H4 (cell line): ENCODE measurements around the gene POLR2J3. TPM values are rescaled to one million over a fixed set of nuclear protein-coding genes. Genes with fewer than 3 reads are reported as not detected.
"Not testable (repeated sequence)": the region's sequence is repeated elsewhere in the genome, so short reads cannot be mapped to it uniquely, and the experiment has no call there.

Experiments
- DNase-seq: peaks from one replicate; pipeline ENCODE4 v3.0.0-alpha.2; 2015; ENCODE audit warnings: low spot score
- total RNA-seq: library from RNA; depleted of rRNA; stranded (reverse); fragments of >200 nt; shearing (Covaris generic); gene quantifications from 2 replicates; pipeline ENCODE4 v1.2.3, GENCODE V29; 2014; rRNA removed

The POLR2J3 gene
- 4.9 and 11.9 TPM in 2 replicates for total RNA-seq

DNA sequence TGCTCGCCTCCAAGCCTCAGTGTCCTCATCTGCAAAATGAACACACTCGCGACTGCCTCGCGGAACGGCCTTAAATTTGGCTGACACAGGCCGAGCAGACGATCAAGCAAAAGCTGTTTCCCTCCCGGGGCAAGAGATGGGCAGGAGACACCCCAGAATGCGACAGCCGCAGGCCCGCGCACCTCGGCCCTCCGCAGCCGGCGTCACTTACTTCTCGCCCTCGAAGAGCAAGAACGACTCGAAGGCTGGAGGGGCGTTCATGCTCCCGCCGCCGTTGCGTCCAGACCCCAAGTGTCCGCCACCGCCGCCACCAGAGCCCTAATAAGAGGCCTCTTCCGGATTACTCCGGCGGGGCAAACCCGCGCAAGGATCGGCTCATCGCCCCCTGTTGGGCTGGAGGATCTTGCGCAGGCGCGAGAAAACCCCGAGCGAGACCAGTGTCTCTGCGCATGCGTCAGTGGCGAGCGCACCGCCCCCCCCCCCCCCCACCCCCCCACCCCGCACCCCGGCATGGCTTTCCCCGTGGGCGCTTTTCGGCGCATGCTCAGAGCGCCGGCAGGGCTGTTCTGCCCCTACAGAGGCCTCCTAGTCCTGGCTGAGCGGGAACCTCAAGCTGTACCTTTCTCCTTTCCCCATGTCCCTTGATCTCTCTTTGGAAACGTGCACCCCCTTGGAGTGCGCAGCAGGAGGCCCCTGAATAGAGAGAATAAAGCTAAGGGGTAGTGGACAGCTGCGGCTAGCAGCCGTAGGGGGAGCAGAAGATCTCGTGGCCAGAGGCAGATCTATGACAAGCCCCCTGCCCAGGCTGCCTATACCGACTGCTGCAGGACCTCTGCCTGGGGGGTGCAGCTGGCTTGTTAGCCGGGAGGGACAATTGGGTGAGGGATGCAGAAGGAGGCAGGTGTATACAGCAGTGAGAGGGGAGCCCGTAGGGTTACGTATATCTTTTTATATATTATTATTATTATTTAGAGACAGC, at the start of gene POLR2J3:
POLR2J3 (minus strand) TSS at position 323 of the 979 bp plus-strand sequence; CDS start at position 261, 62 bp downstream.
- DNase-seq = peak; percentile 77

DNA sequence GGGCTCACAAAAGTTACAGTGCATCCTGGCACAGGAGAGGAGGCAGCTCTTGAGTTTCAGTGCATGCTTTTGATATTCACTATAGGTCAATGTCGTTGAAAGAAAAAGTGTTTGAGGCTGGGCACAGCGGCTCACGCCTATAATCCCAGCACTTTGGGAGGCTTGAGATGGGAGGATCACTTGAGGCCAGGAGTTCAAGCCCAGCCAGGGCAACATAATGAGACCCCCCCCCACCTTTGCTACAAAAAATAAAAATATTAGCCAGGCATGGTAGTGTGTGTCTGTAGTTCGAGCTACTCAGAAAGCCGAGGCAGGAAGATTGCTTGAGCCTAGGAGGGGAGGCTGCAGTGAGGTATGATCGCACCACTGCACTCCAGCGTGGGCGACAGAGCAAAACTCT, 45.7 kb upstream of the POLR2J3 start:
- not testable (repeated sequence) for DNase-seq

DNA sequence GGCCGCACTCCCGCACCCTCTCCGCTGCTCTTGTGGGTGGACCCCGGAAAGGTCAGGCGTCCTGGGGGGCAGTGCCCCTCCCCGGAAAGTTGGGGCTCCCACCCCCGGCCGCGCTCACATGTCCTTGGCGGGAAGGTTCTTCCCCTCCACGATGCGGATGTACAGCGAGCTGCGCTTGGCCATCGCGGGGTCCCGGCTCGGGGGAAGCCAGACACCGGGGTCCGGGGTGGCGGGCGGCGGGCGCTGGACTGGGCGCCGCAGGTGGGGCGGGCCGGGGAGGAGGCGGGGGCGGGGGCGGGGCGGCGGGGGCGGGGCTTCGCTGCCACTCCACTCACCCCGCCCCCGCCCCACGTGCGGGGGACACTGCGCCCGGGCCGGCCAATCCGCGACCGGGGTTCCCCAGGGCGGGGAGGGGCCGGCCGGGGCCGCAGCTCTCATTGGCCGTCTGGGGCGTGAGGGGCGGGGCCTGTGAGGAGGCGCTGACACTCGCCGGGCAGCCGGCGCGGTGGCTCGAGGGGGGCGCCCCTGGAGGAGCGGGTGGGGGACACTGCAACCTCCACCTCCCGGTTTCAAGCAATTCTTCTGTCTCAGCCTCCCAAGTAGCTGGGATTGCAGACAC, 44.2 kb upstream of the POLR2J3 start, which contains the start of gene RASA4:
RASA4 (minus strand) TSS at position 250 of the 619 bp plus-strand sequence; CDS start at position 183, 67 bp downstream.
- peak; percentile 1 for DNase-seq

DNA sequence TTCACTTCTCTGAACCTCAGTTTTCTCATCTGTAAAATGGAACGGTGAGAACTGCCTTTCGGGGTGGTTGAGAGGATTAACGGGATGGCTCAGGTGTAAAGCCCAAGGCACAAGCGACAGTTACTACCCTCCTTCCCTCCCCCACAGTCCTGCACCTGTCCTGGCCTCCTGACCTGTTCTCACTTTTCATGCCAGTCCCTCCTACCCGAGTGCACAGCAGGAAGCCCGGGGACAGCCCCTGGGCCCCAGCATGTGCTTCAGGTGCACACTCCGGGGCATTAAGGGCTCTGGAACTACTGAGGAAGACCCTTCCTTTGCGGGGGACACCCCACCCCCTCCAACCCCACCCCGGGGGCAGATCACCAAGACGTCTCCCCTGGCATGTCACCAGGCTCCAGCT, 43.5 kb upstream of the POLR2J3 start:
- DNase-seq = not testable (repeated sequence)

- not testable (repeated sequence) for DNase-seq
These were observed 42.5 kb upstream of the POLR2J3 start for GRCh38 chr7:102614873-102615272.

DNA sequence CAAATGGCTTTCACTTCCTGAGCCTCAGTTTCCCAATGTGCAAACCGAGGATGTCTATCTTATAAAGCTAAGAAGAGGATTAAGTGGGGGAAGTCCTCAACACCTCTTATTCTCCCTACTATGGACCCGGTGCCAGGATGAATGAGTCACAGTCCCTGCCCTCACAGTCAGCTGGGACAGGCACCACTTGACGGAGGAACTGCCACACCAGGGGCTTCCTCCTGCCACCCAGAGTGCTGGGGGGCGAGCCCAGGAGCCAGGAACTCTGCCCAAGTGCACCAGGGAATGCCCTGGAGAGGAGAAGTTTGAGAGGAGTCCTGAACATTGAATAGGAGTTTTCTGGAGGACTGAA, 41.9 kb upstream of the POLR2J3 start:
- DNase-seq = not testable (repeated sequence)

DNA sequence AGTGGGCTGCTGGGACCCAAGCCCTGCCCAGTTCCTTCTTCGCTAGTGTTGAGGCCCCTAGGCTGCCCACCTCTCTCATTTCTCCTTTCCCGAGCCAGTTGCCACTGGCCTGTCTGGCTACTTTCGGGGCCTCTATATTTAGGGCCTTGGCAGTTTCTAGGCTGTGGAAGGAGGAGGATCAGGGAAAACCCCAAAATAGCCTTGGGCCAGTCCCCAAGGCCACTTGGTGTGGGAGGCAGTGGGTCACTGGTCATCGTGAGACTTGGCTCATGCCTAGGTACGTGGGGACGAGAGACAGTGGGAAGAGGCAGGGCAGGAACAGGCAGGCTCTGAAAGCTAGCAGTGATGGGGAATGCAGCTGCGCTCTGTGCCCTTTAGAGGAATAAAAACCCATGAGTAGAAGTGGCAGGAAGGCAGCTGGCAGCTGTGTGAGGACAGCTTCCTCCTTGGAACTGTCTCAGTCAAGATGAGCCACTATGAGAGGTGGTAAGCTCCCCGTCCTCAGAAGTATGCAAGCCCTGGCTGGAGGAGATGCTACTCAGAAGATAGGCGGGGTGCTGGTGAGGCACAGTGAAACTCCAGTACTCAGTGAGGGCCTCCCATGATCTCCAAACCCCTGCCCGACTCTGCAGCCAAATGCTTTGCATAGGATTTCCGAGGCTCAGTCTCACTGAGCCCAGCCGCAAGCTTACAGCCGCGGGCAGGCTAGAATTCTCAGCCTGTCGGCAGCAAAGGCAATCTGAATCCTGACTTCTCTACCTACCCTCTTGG, 41.4 kb upstream of the POLR2J3 start:
- DNase-seq = not testable (repeated sequence)

DNA sequence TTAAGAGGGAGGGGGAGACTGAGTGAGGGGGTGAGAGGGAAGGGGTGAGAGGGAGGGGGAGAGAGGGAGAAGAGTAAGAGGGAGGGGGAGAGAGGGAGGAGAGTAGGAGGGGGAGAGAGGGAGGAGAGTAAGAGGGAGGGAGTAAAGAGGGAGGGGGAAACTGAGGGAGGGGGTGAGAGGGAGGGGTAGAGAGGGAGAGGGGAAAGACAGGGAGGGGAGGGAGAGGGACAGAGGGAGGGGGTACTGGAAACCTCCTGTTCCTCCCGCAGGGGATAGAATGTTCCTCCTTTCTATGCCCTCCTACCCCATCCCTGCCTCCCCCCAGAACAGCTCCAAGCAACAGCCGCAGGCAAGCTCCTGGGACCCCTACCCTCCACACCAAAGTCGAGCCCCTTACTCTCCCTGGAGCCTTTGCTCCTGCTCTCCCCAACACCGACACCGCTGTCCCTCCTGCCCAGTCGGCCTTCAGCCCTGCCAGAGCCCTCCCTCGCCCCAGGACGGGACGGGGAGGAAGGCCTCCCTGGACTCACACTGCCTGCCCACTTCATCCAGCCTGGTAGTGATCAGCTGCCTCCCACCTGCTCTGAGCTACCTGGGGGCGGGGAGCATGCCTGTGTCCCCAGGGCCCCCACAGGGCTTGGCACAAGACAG, 39.4 kb upstream of the POLR2J3 start:
- DNase-seq = peak; percentile 3

DNA sequence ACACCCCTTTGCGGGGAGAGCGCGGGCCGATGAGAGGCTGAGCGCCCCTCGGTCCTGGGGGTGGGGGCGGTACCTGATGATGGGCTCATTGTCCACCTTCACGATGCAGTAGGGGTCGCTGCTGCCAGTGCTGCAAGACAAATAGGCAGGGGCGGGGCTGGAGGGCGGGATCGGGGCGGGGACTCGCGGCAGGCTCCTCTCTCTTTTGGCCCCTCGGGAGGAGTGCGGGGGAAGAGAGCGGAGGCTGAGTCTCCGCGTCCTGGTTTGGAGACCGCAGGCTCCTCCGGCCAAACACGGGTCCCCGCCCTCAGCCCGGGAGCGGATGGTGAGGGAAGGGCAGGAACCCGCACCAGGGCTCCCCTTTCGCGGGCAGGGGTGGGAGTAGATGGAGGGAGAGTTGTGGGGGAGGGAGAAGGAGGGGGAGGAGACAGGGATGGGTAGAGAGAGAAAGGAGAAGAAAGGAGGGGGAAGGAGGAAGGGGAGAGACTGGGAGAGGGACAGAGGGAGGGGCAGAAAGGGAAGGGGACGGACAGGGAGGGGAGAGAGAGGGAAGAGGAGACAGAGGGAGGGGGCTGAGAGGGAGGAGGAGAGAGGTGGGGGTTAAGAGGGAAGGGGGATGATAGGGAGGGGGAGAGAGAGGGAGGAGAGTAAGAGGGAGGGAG, 38.8 kb upstream of the POLR2J3 start:
- not testable (repeated sequence) for DNase-seq

DNA sequence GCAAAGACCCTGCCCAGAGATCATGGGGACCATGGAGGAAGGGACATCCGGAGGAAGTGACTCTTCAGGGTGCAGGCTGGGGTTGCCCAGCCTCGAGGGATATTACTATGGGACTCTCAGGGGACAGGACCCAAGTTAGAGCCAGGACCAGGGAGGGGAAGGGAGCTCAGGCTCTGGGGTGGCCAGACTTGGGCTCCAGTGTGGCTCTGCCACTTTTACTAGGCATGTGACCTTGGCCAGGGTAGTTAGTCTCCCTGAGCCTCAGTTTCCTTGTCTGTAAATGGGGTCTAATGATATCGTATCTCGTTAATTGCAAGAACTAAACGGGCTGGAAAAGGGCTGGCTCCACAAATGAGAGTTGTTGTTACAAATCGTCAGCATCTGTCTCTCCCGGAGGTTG, 38.1 kb upstream of the POLR2J3 start:
- DNase-seq = not testable (repeated sequence)

- not testable (repeated sequence) for DNase-seq
These were observed 37.4 kb upstream of the POLR2J3 start for GRCh38 chr7:102609734-102610133.

GRCh38 chr7:102606848-102607247, 34.5 kb upstream of the POLR2J3 start:
- not testable (repeated sequence) for DNase-seq

GRCh38 chr7:102604431-102605145, 32.2 kb upstream of the POLR2J3 start:
- DNase-seq = not testable (repeated sequence)

DNA sequence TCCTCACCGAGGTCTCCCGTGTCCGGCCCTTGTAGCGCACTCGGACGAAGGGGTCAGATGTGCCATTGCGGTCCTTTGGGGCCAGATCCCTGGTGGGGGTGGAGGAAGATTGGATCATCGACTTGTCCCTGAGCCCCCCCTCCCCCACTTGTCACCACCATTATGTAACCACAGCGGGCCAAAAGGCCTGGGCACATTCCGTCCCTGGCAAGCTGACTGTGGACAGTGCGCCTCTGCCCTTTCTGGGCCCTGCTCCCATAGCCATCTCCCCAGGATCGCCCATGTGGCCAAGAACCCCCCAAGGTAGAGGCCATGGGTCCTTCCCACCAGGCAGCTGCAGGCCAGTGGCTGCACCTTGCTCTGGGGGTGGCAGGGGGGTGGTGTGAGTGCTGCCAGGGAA, 29.9 kb upstream of the POLR2J3 start:
- DNase-seq = not testable (repeated sequence)

GRCh38 chr7:102599699-102600098, 27.3 kb upstream of the POLR2J3 start:
- not testable (repeated sequence) for DNase-seq

- not testable (repeated sequence) for DNase-seq
These were observed 23.7 kb upstream of the POLR2J3 start for GRCh38 chr7:102596036-102596435.

GRCh38 chr7:102593637-102594334, 21.4 kb upstream of the POLR2J3 start:
- DNase-seq = not testable (repeated sequence)

DNA sequence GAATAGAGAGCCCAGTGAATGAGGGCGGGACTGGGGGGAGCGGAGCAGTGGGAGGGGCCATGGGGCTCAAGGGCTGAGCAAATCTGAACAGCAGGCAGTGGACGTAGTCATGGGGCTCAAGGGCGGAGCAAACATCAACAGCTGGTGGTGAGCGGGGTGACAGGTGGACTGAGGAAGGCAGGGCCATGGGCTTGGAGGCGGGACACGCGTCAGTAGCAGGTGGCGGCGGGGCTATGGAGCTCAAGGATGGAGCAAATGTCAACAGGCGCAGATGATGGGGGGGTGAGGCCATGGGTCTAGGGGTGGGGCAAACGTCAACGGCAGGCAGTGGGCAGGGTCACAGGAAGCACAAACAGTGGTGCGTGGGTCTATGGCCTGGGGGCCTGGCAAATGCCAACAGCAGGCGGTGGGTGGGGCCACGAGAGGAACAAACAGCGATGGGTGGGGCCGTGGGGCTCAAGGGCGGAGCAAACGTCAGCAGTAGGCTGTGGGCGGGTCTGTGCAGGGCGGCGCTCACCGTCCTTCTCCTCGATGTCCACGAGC, 20.2 kb upstream of the POLR2J3 start:
- not testable (repeated sequence) for DNase-seq

DNA sequence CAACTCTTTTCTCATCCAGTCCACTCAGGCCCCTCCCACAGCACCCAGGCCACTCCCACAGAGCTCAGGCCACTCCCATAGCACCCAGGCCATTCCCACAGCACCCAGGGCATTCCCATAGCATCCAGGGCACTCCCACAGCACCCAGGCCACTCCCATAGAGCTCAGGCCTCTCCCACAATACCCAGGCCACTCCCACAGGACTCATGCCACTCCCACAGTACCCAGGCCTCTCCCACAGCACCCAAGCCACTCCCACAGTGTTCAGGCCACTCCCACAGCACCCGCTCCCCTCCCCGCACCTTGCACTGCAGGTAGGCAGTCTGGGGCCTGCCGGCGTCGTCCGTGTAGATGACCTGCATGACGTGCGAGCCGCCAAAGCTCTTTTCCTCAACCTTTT, 17.5 kb upstream of the POLR2J3 start:
- DNase-seq = not testable (repeated sequence)
